ENCODE data around the gene MDFIC. TPM values are rescaled to one million over a fixed set of nuclear protein-coding genes. Genes with fewer than 3 reads are reported as not detected.

The MDFIC gene
- polyA plus RNA-seq, 1 of the 3 experiments (the other 2 are of a cell fraction) = 2.8 TPM

GRCh38 chr7:114977277-114977676 is 55.4 kb downstream of the MDFIC start:
- no peak overlapping the region for H3K9ac ChIP-seq
- no peaks in the 10 kb centered on the region for H4K20me1 ChIP-seq (ENCODE audit: insufficient read depth)
- no peaks in the 10 kb centered on the region; a peak in 2 of 4 replicates for H3K4me1 ChIP-seq (ENCODE audit: control insufficient read depth in 1 of 2, insufficient read depth in 2 of 2, low read depth in 1 of 2, low read length in 1 of 2)
- TF ChIP-seq, protein P1, sequence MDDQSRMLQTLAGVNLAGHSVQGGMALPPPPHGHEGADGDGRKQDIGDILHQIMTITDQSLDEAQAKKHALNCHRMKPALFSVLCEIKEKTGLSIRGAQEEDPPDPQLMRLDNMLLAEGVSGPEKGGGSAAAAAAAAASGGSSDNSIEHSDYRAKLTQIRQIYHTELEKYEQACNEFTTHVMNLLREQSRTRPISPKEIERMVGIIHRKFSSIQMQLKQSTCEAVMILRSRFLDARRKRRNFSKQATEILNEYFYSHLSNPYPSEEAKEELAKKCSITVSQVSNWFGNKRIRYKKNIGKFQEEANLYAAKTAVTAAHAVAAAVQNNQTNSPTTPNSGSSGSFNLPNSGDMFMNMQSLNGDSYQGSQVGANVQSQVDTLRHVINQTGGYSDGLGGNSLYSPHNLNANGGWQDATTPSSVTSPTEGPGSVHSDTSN (IDR thresholded peaks at IDR 0.05) = no peak
- TF ChIP-seq FOXM1 (IDR thresholded peaks at IDR 0.05; ENCODE audit: low read depth) (no peak), TEAD4 (IDR thresholded peaks at IDR 0.05; ENCODE audit: borderline replicate concordance, insufficient read depth) (no peak), EP300 (IDR thresholded peaks at IDR 0.05; ENCODE audit: borderline replicate concordance in 1 of 2, low read depth in 1 of 2, low read length in 1 of 2) (no peak)
- POLR2A ChIA-PET = no interaction called here
- H3F3A ChIP-seq (replicated peaks; ENCODE audit: insufficient read depth) = no peaks in the 10 kb centered on the region
- H3K9me2 ChIP-seq = no peaks in the 10 kb centered on the region
- no peak overlapping the region for H2AFZ ChIP-seq (ENCODE audit: low read depth)
- no peaks in the 10 kb centered on the region for H3K9me3 ChIP-seq
- H3K36me3 ChIP-seq (replicated peaks in 1 of 2; ENCODE audit: control insufficient read depth in 1 of 2, insufficient read depth in 2 of 2, low read length in 1 of 2) = no peaks in the 10 kb centered on the region
- H3K4me3 ChIP-seq (ENCODE audit: low read depth in 2 of 2, low read length in 1 of 2) = no peak overlapping the region
- no peak overlapping the region for H3K27ac ChIP-seq (ENCODE audit: low read depth in 2 of 2, low read length in 1 of 2)
- no peak overlapping the region for H3K4me2 ChIP-seq
- CTCF ChIA-PET = no interaction called here
- no peaks in the 10 kb centered on the region; the same call in 1 of the 2 replicates for H3K27me3 ChIP-seq (ENCODE audit: insufficient read depth)
- 5% methylated on average over 1 of the region's 1 CpG for WGBS (ENCODE audit: low lambda C conversion rate)
- no peaks in the 10 kb centered on the region for H3K79me2 ChIP-seq (ENCODE audit: insufficient read depth)
- DNase-seq = no peak

DNA sequence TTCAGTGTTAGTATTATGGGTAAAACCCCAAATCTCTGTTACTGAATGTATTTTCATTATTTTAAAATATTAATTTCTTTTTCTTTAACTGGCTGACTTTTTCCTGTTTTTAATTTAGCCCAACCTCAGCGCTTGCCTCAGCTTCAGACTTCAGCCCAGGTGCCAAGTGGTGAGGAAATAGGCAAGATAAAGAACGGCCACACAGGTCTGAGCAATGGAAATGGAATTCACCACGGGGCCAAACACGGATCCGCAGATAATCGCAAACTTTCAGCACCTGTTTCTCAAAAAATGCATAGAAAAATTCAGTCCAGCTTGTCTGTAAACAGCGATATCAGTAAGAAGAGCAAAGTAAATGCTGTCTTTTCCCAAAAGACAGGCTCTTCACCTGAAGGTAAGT is 57.5 kb downstream of the MDFIC start:
- Histone ChIP-seq H3K9me3 (no peaks in the 10 kb centered on the region), H2AFZ (ENCODE audit: low read depth) (no peak overlapping the region), H3K9ac (no peak overlapping the region), H3K27ac (ENCODE audit: low read depth in 2 of 2, low read length in 1 of 2) (no peak overlapping the region), H4K20me1 (ENCODE audit: insufficient read depth) (no peaks in the 10 kb centered on the region), H3K36me3 (replicated peaks in 1 of 2; ENCODE audit: control insufficient read depth in 1 of 2, insufficient read depth in 2 of 2, low read length in 1 of 2) (no peaks in the 10 kb centered on the region), H3F3A (replicated peaks; ENCODE audit: insufficient read depth) (no peaks in the 10 kb centered on the region), H3K79me2 (ENCODE audit: insufficient read depth) (no peaks in the 10 kb centered on the region), H3K4me3 (ENCODE audit: low read depth in 2 of 2, low read length in 1 of 2) (no peak overlapping the region), H3K27me3 (ENCODE audit: insufficient read depth) (no peaks in the 10 kb centered on the region), H3K9me2 (no peaks in the 10 kb centered on the region), H3K4me1 (ENCODE audit: control insufficient read depth in 1 of 2, insufficient read depth in 2 of 2, low read depth in 1 of 2, low read length in 1 of 2) (no peaks in the 10 kb centered on the region; a peak in 1 of 4 replicates), H3K4me2 (no peak overlapping the region)
- DNase-seq = no peak
- TF ChIP-seq MAX (IDR thresholded peaks at IDR 0.05; ENCODE audit: low read depth) (no peak), TCF12 (IDR thresholded peaks at IDR 0.05) (peak; percentile 45; the same call in 1 of the 2 replicates)
- ChIA-PET POLR2A (no interaction called here), CTCF (no interaction called here)
- 4% methylated on average over 7 of the region's 7 CpGs for WGBS (ENCODE audit: low lambda C conversion rate)

- no peaks in the 10 kb centered on the region for H3K9me2 ChIP-seq
- CTCF ChIA-PET = no interaction called here
- no peak for TF ChIP-seq EP300 (IDR thresholded peaks at IDR 0.05; ENCODE audit: borderline replicate concordance in 1 of 2, low read depth in 1 of 2, low read length in 1 of 2)
- TF ChIP-seq YY1 (IDR thresholded peaks at IDR 0.05; ENCODE audit: low read depth) = no peak
- no peak for TF ChIP-seq FOXJ3 (CRISPR knock-in tag; IDR thresholded peaks at IDR 0.05)
- no peak for TF ChIP-seq CHD2 (IDR thresholded peaks at IDR 0.05; ENCODE audit: low read length, partially characterized antibody)
- TF ChIP-seq, protein P1 (IDR thresholded peaks at IDR 0.05) = no peak
- no peak for TF ChIP-seq TCF12 (IDR thresholded peaks at IDR 0.05)
- no peak for TF ChIP-seq NFIC (IDR thresholded peaks at IDR 0.05; ENCODE audit: borderline replicate concordance)
- no peak for TF ChIP-seq SMC3 (IDR thresholded peaks at IDR 0.05; ENCODE audit: low read depth, low read length)
- TF ChIP-seq GABPA (IDR thresholded peaks at IDR 0.05; ENCODE audit: low read depth) = no peak
- no peak for TF ChIP-seq RAD21 (IDR thresholded peaks at IDR 0.05; ENCODE audit: low read length)
- TF ChIP-seq CTCF (IDR thresholded peaks at IDR 0.05) = no peak
- no peak for TF ChIP-seq GATA2 (CRISPR knock-in tag; IDR thresholded peaks at IDR 0.05)
- no peak for TF ChIP-seq JUND (IDR thresholded peaks at IDR 0.05)
- no peaks in the 10 kb centered on the region for H3F3A ChIP-seq (replicated peaks; ENCODE audit: insufficient read depth)
- H3K79me2 ChIP-seq (ENCODE audit: insufficient read depth) = no peaks in the 10 kb centered on the region
- DNase-seq = no peak
- no peak overlapping the region for H3K4me3 ChIP-seq (ENCODE audit: low read depth in 2 of 2, low read length in 1 of 2)
- POLR2A ChIA-PET = no interaction called here
- WGBS (ENCODE audit: low lambda C conversion rate) = 12% methylated on average over 4 of the region's 4 CpGs
- no peaks in the 10 kb centered on the region; a peak in 1 of 4 replicates for H3K4me1 ChIP-seq (ENCODE audit: control insufficient read depth in 1 of 2, insufficient read depth in 2 of 2, low read depth in 1 of 2, low read length in 1 of 2)
- H3K4me2 ChIP-seq = no peak overlapping the region
- no peaks in the 10 kb centered on the region for H3K36me3 ChIP-seq (replicated peaks in 1 of 2; ENCODE audit: control insufficient read depth in 1 of 2, insufficient read depth in 2 of 2, low read length in 1 of 2)
- no peaks in the 10 kb centered on the region for H3K9me3 ChIP-seq
- no peaks in the 10 kb centered on the region for H3K27me3 ChIP-seq (ENCODE audit: insufficient read depth)
- no peak overlapping the region for H2AFZ ChIP-seq (ENCODE audit: low read depth)
- H4K20me1 ChIP-seq (ENCODE audit: insufficient read depth) = no peaks in the 10 kb centered on the region
- no peak overlapping the region for H3K27ac ChIP-seq (ENCODE audit: low read depth in 2 of 2, low read length in 1 of 2)
- no peak overlapping the region for H3K9ac ChIP-seq
These were observed 58.1 kb downstream of the MDFIC start for GRCh38 chr7:114979803-114980507.
